HEK293T (cell line): ENCODE data around the gene SSR1.
"Not testable (repeated sequence)": the region's sequence is repeated elsewhere in the genome, so short reads cannot be mapped to it uniquely, and the experiment has no call there.

ENCODE experiments used
- CTCF ChIA-PET: fragments of 350-600 bp; formaldehyde crosslinking; extraction: SDS; loops from one replicate; lab custom pipeline; 2021; ENCODE audit warnings: antibody characterized with exemption, inconsistent platforms; lab: Yijun Ruan, JAX
- POLR2A ChIA-PET: fragments of 350-600 bp; formaldehyde crosslinking; extraction: SDS; loops from one replicate; lab custom pipeline; 2020; ENCODE audit warnings: antibody characterized with exemption, inconsistent platforms; lab: Yijun Ruan, JAX
- DNase-seq: peaks from one replicate; pipeline ENCODE4 v3.0.0; 2012; ENCODE audit warnings: mixed read lengths; ENCODE audit errors: extremely low spot score
- ARNT ChIP-seq: fragments of 450-650 bp; IDR thresholded peaks from 2 replicates; pipeline ENCODE4 v1.6.1; 2017; ENCODE audit warnings: mild to moderate bottlenecking
- BHLHE40 ChIP-seq: fragments of 450-650 bp; IDR thresholded peaks from 2 replicates; pipeline ENCODE4 v1.6.1; 2016; ENCODE audit warnings: mild to moderate bottlenecking, moderate library complexity, borderline replicate concordance
- CTBP1 ChIP-seq: fragments of 450-650 bp; IDR thresholded peaks from 2 replicates; pipeline ENCODE4 v1.6.1; 2016; ENCODE audit warnings: borderline replicate concordance
- ELF4 ChIP-seq: fragments of 450-650 bp; IDR thresholded peaks from 2 replicates; pipeline ENCODE4 v1.6.1; 2017; ENCODE audit warnings: antibody characterized with exemption
- FOXA1 ChIP-seq: fragments of 450-650 bp; IDR thresholded peaks from 2 replicates; pipeline ENCODE4 v1.6.1; 2016; ENCODE audit warnings: mild to moderate bottlenecking
- FOXK2 ChIP-seq: fragments of 450-650 bp; IDR thresholded peaks from 2 replicates; pipeline ENCODE4 v1.6.1; 2016; ENCODE audit warnings: mild to moderate bottlenecking
- FOXM1 ChIP-seq: fragments of 450-650 bp; IDR thresholded peaks from 2 replicates; pipeline ENCODE4 v1.6.1; 2017; ENCODE audit warnings: mild to moderate bottlenecking, borderline replicate concordance
- HDGF ChIP-seq: fragments of 450-650 bp; IDR thresholded peaks from 2 replicates; pipeline ENCODE4 v1.6.1; 2017; ENCODE audit warnings: antibody characterized with exemption, borderline replicate concordance
- L3MBTL2 ChIP-seq: fragments of 450-650 bp; conservative IDR thresholded peaks from 2 replicates; pipeline ENCODE4 v1.6.1; 2016; ENCODE audit warnings: mild to moderate bottlenecking
- LEF1 ChIP-seq: fragments of 450-650 bp; IDR thresholded peaks from 2 replicates; pipeline ENCODE4 v1.6.1; 2017; ENCODE audit warnings: mild to moderate bottlenecking, borderline replicate concordance
- NFRKB ChIP-seq: fragments of 450-650 bp; IDR thresholded peaks from 2 replicates; pipeline ENCODE4 v1.6.1; 2016; ENCODE audit warnings: mild to moderate bottlenecking, moderate library complexity
- SP1 ChIP-seq: fragments of 450-650 bp; IDR thresholded peaks from 2 replicates; pipeline ENCODE4 v1.6.1; 2017
- SUZ12 ChIP-seq: fragments of 450-650 bp; IDR thresholded peaks from 2 replicates; pipeline ENCODE4 v1.6.1; 2016; ENCODE audit warnings: mild to moderate bottlenecking
- TARDBP ChIP-seq: fragments of 450-650 bp; IDR thresholded peaks from 2 replicates; pipeline ENCODE4 v1.6.1; 2016
- ZNF384 ChIP-seq: fragments of 450-650 bp; IDR thresholded peaks from 2 replicates; pipeline ENCODE4 v1.6.1; 2016
- TF ChIP-seq, protein P1 (sequence below): fragments of 450-650 bp; IDR thresholded peaks from 2 replicates; pipeline ENCODE4 v1.6.1; 2016

The SSR1 gene

DNA sequence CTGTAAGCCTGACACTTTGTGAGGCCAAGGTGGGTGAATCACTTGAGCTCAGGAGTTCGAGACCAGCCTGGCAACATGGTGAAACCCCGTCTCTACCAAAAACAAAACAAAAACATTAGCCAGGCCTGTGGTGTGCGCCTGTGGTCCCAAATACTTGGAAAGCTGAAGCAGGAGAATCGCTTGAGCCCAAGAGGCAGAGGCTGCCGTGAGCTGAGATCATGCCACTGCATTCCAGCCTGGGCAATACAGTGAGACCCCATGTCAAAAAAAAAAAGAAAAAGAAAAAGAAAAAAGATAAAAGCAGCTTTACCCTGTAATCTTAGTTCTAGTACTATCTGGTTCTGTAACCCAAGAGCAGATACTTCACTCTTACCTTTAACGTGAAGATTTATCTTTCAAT, 27.6 kb downstream of the SSR1 start:
- ChIA-PET CTCF (interaction anchor here (0.8 to 1.0 kb wide), 2 partner anchors 9 to 10 kb away, joined by 3 read pairs; no protein-coding TSS in a partner anchor), POLR2A (no interaction called here)
- TF ChIP-seq ARNT (no peak), NFRKB (no peak), FOXA1 (no peak), LEF1 (no peak), ZNF384 (no peak), SP1 (no peak), FOXK2 (no peak), CTBP1 (no peak), HDGF (no peak), L3MBTL2 (no peak), ELF4 (no peak), SUZ12 (no peak), FOXM1 (no peak)
- TF ChIP-seq, protein P1, sequence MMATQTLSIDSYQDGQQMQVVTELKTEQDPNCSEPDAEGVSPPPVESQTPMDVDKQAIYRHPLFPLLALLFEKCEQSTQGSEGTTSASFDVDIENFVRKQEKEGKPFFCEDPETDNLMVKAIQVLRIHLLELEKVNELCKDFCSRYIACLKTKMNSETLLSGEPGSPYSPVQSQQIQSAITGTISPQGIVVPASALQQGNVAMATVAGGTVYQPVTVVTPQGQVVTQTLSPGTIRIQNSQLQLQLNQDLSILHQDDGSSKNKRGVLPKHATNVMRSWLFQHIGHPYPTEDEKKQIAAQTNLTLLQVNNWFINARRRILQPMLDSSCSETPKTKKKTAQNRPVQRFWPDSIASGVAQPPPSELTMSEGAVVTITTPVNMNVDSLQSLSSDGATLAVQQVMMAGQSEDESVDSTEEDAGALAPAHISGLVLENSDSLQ, result no peak
- DNase-seq, result no peak

GRCh38 chr6:7283676-7284075, 29.3 kb downstream of the SSR1 start:
- no peak for DNase-seq
- TF ChIP-seq TARDBP (no peak), LEF1 (no peak), ZNF384 (no peak), SP1 (no peak), FOXM1 (no peak), FOXK2 (no peak), HDGF (no peak), FOXA1 (no peak), CTBP1 (no peak), BHLHE40 (no peak), ELF4 (no peak), L3MBTL2 (no peak), SUZ12 (no peak), ARNT (no peak), NFRKB (no peak)
- TF ChIP-seq, protein P1, result no peak
- POLR2A ChIA-PET, result interaction anchor here (1.2 kb wide), 1 partner anchor 106 kb away, joined by 3 read pairs; the partner anchor contains the start of genes CAGE1 and RIOK1
- CTCF ChIA-PET, result interaction anchor here (0.6 kb wide), 1 partner anchor 186 kb away, joined by 3 read pairs; no protein-coding TSS in a partner anchor

DNA sequence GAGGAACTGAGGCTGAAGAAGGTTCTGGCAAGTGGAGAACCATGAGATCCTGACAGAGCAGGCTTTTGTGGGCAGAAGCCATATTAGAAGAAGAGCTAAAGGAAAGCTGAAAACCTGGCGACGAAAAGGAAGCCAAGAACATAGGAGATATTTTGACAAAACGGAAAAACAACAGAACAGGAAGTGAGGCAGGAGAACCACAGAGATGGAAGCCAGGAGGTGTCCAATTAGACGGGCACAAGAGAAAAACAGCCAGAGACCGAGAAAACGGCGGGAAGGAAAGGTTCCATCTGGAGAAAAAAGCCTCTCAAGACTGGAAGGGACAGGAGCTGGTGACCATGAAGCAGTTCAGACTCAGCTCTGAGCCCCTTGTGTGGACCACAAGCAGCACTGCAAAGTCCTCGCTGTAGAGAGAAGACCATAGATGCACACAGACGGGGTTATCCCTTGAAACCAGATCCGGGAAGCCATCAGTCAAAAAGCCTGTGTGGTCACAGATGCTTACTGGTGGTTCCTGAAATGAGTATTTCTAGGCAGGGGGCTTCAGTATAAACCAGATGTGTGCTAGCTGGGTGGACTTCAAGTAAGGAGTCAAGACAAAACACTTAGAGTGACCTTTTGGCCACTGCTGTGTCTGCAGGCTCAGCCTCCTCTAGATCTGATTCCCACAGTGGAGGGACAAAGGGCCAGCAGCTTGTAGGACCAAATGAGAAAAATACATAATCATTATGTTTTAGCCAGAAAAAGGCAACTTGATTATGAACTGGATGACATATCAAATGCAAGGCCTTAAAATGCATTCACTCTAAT, 30.7 kb downstream of the SSR1 start:
- TF ChIP-seq ARNT (no peak), L3MBTL2 (no peak), FOXM1 (no peak), CTBP1 (no peak), FOXK2 (no peak), TARDBP (no peak), BHLHE40 (no peak), ELF4 (no peak)
- no peak for DNase-seq
- ChIA-PET POLR2A (interaction anchor here (1.2 kb wide), 1 partner anchor 107 kb away, joined by 3 read pairs; the partner anchor contains the start of genes CAGE1 and RIOK1), CTCF (no interaction called here)

GRCh38 chr6:7276199-7276524, 36.8 kb downstream of the SSR1 start:
- no peak for DNase-seq
- TF ChIP-seq ARNT (no peak), BHLHE40 (no peak), L3MBTL2 (no peak), FOXK2 (no peak)
- TF ChIP-seq, protein P1, result no peak
- POLR2A ChIA-PET, result interaction anchor here (0.6 kb wide), 1 partner anchor 113 kb away, joined by 3 read pairs; the partner anchor contains the start of genes CAGE1 and RIOK1
- CTCF ChIA-PET, result interaction anchor here (0.7 to 2.4 kb wide), 6 partner anchors 9 to 338 kb away, joined by 3 to 7 read pairs (median 4); no protein-coding TSS in a partner anchor

DNA sequence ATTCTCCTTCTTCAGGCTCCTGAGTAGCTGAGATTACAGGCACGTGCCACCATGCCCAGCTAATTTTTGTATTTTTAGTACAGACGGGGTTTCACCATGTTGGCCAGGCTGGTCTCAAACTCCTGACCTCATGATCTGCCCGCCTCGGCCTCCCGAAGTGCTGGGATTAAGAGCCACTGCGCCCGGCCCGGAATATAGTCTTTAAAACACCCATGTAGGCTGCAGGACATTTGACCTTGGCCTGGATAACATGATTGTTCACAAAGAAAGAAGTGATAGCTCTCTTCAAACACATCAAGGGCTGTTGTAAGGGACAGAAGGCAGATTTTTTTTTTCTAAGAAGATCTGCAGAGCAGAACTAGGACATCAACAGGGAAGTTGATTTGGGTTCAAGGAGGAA, 38.5 kb downstream of the SSR1 start:
- POLR2A ChIA-PET, result interaction anchor here (1.2 kb wide), 1 partner anchor 115 kb away, joined by 6 read pairs; the partner anchor contains the start of genes CAGE1 and RIOK1
- DNase-seq, result not testable (repeated sequence)
- CTCF ChIA-PET, result interaction anchor here (0.6 to 1.7 kb wide), 5 partner anchors 10 to 336 kb away, joined by 3 to 6 read pairs (median 3); no protein-coding TSS in a partner anchor

DNA sequence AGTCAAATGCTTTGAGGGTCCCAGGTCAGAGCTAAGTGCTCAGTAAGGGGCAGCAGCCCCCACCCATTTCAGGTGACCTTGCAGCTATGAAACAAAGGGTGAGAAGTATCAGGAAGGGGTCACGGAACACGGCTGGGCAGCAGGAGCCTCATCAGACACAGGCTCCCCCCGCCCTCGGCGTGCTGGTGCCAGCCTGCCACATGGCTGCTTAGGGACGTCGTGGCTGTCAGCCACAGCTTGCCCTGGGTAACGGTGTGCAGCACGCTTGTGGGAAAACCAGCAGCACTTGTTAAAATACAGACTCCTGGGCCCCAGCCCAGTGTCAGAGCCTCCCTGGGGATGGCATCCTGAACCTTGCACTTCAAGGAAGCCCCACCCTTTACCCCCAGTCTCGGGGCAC, 39.3 kb downstream of the SSR1 start:
- ChIA-PET POLR2A (no interaction called here), CTCF (no interaction called here)
- no peak for DNase-seq
- TF ChIP-seq CTBP1, result no peak

GRCh38 chr6:7271205-7271534, 41.8 kb downstream of the SSR1 start:
- TF ChIP-seq BHLHE40 (no peak), FOXK2 (no peak), ZNF384 (no peak), SP1 (no peak), SUZ12 (no peak)
- DNase-seq, result no peak
- ChIA-PET CTCF (no interaction called here), POLR2A (no interaction called here)
